HG03045 (cell line): ENCODE measurements around the gene DTX2.
A peak's percentile ranks its signal among the peaks of the same experiment; 100 is the strongest.
"Not testable (repeated sequence)": the region's sequence is repeated elsewhere in the genome, so short reads cannot be mapped to it uniquely, and the experiment has no call there.

Source experiments
- ATAC-seq: cut with Tn5 transposase; IDR thresholded peaks from one replicate; pipeline ENCODE4 v1.9.1; 2021; ENCODE audit warnings: mild to moderate bottlenecking, moderate library complexity; ENCODE audit not compliant: unreplicated experiment

DTX2 gene

GRCh38 chr7:76511200-76511910, 49.8 kb downstream of the DTX2 start:
- ATAC-seq, result not testable (repeated sequence)

- not testable (repeated sequence) for ATAC-seq
Observed at GRCh38 chr7:76511911-76512885, 50.7 kb downstream of the DTX2 start.

- ATAC-seq, result no peak
Observed at GRCh38 chr7:76512941-76513816, 51.7 kb downstream of the DTX2 start.

- no peak for ATAC-seq
Observed at GRCh38 chr7:76513817-76514799, 52.6 kb downstream of the DTX2 start.

GRCh38 chr7:76514926-76515771, 53.6 kb downstream of the DTX2 start:
- ATAC-seq, result no peak

GRCh38 chr7:76515999-76516443, 54.5 kb downstream of the DTX2 start:
- no peak for ATAC-seq

- not testable (repeated sequence) for ATAC-seq
Observed at GRCh38 chr7:76516932-76517331, 55.4 kb downstream of the DTX2 start.

GRCh38 chr7:76526183-76526582, 64.7 kb downstream of the DTX2 start:
- not testable (repeated sequence) for ATAC-seq

GRCh38 chr7:76531643-76532042, 70.1 kb downstream of the DTX2 start:
- ATAC-seq, result not testable (repeated sequence)

- ATAC-seq, result not testable (repeated sequence)
Observed at GRCh38 chr7:76543197-76543596, 81.7 kb downstream of the DTX2 start, which contains the start of gene SPDYE16. Gene SPDYE16 (minus strand): TSS chr7:76543297. CDS start chr7:76541459, 1,838 bp downstream.

- peak; percentile 99 for ATAC-seq
Observed at GRCh38 chr7:76549025-76549854, 87.7 kb downstream of the DTX2 start.

GRCh38 chr7:76549855-76550248, 88.3 kb downstream of the DTX2 start:
- ATAC-seq, result not testable (repeated sequence)

- ATAC-seq, result not testable (repeated sequence)
Observed at GRCh38 chr7:76551992-76552391, 90.5 kb downstream of the DTX2 start.
